GM12878 (cell line): ENCODE data around the gene DNAJC28. TPM values are rescaled to one million over a fixed set of nuclear protein-coding genes. Genes with fewer than 3 reads are reported as not detected.

ENCODE experiments used
- BHLHE40 ChIP-seq, 2 experiments: fragments of 450-650 bp in 1 of 2; IDR thresholded peaks; 2 replicates each; pipeline ENCODE4 v1.6.1; 2011 to 2017; ENCODE audit warnings: low read depth in 2 of 2, borderline replicate concordance in 1 of 2, improper control_type of control experiment in 1 of 2, low read length in 1 of 2, mild to moderate bottlenecking in 1 of 2
- EP300 ChIP-seq, 2 experiments: fragments of 150-350 bp in 1 of 2; IDR thresholded peaks; 2 replicates each; pipeline ENCODE4 v1.6.1; 2011 to 2012; ENCODE audit warnings: low read depth in 2 of 2, low read length in 2 of 2, borderline replicate concordance in 1 of 2, improper control_type of control experiment in 1 of 2, inconsistent platforms in 1 of 2; ENCODE audit not compliant: control insufficient read depth in 1 of 2
- ESRRA ChIP-seq: IDR thresholded peaks from 2 replicates; pipeline ENCODE4 v1.6.1; 2012; ENCODE audit warnings: mild to moderate bottlenecking, low read length, improper control_type of control experiment
- FOXK2 ChIP-seq: fragments of 450-650 bp; IDR thresholded peaks from 2 replicates; pipeline ENCODE4 v1.6.1; 2017; ENCODE audit warnings: mild to moderate bottlenecking, moderate library complexity
- HDAC6 ChIP-seq: fragments of 200-600 bp; sonication (generic); IDR thresholded peaks from one replicate; pipeline ENCODE4 v1.8.0; 2017; ENCODE audit warnings: antibody characterized with exemption; ENCODE audit not compliant: unreplicated experiment
- IRF4 ChIP-seq: IDR thresholded peaks from 2 replicates; pipeline ENCODE4 v1.6.1; 2011; ENCODE audit warnings: low read depth, low read length
- MEF2A ChIP-seq: IDR thresholded peaks from 2 replicates; pipeline ENCODE4 v1.6.1; 2011; ENCODE audit warnings: low read depth, mild to moderate bottlenecking, low read length, moderate library complexity; ENCODE audit not compliant: insufficient read depth
- MTA3 ChIP-seq: IDR thresholded peaks from 2 replicates; pipeline ENCODE4 v1.6.1; 2012; ENCODE audit warnings: low read length, inconsistent platforms, borderline replicate concordance
- MXI1 ChIP-seq: fragments of 150-350 bp; IDR thresholded peaks from 2 replicates; pipeline ENCODE4 v1.6.1; 2011; ENCODE audit warnings: low read depth, mild to moderate bottlenecking, inconsistent platforms, low read length, improper control_type of control experiment
- MYC ChIP-seq: IDR thresholded peaks from 2 replicates; pipeline ENCODE4 v1.6.1; 2011; ENCODE audit warnings: mild to moderate bottlenecking, low read length, moderate library complexity, inconsistent platforms; ENCODE audit not compliant: insufficient read depth, insufficient replicate concordance, insufficient read length, severe bottlenecking
- NBN ChIP-seq: fragments of 450-650 bp; IDR thresholded peaks from 2 replicates; pipeline ENCODE4 v1.6.1; 2016
- NFXL1 ChIP-seq: fragments of 450-650 bp; IDR thresholded peaks from 2 replicates; pipeline ENCODE4 v1.6.1; 2017; ENCODE audit warnings: antibody characterized with exemption, mild to moderate bottlenecking, borderline replicate concordance
- NR2C1 ChIP-seq: fragments of 450-650 bp; IDR thresholded peaks from 2 replicates; pipeline ENCODE4 v1.6.1; 2017; ENCODE audit warnings: antibody characterized with exemption, mild to moderate bottlenecking, moderate library complexity
- POLR2AphosphoS2 ChIP-seq: IDR thresholded peaks from 2 replicates; pipeline ENCODE4 v1.6.1; 2011; ENCODE audit warnings: low read depth, mild to moderate bottlenecking, low read length, improper control_type of control experiment, moderate library complexity
- RAD21 ChIP-seq: IDR thresholded peaks from 2 replicates; pipeline ENCODE4 v1.6.1; 2011; ENCODE audit warnings: mild to moderate bottlenecking, low read depth, low read length, moderate library complexity; ENCODE audit not compliant: insufficient read depth
- RAD51 ChIP-seq: fragments of 450-650 bp; IDR thresholded peaks from 2 replicates; pipeline ENCODE4 v1.6.1; 2016; ENCODE audit warnings: moderate library complexity, mild to moderate bottlenecking, inconsistent platforms
- STAT1 ChIP-seq: fragments of 450-650 bp; conservative IDR thresholded peaks from 2 replicates; pipeline ENCODE4 v1.6.1; 2014; ENCODE audit warnings: antibody characterized with exemption, mild to moderate bottlenecking
- TAF1 ChIP-seq: IDR thresholded peaks from 2 replicates; pipeline ENCODE4 v1.6.1; 2011; ENCODE audit warnings: mild to moderate bottlenecking, low read depth, low read length, borderline replicate concordance
- TCF12 ChIP-seq: IDR thresholded peaks from 2 replicates; pipeline ENCODE4 v1.6.1; 2011; ENCODE audit warnings: low read depth, mild to moderate bottlenecking, low read length
- YBX1 ChIP-seq: fragments of 450-650 bp; IDR thresholded peaks from 2 replicates; pipeline ENCODE4 v1.6.1; 2016; ENCODE audit warnings: antibody characterized with exemption
- ZNF207 ChIP-seq: fragments of 450-650 bp; IDR thresholded peaks from 2 replicates; pipeline ENCODE4 v1.6.1; 2014; ENCODE audit warnings: antibody characterized with exemption, mild to moderate bottlenecking, borderline replicate concordance
- ZNF217 ChIP-seq: fragments of 450-650 bp; IDR thresholded peaks from 2 replicates; pipeline ENCODE4 v1.6.1; 2017; ENCODE audit warnings: antibody characterized with exemption, mild to moderate bottlenecking
- polyA plus RNA-seq, 11 experiments: library from polyadenylated mRNA; depleted of rRNA in 4 of 11; unstranded in 6 of 11; stranded (reverse) in 5 of 11; fragments of >200 nt; fragmentation: Nextera tagmentation in 4 of 11; fragmentation: Illumina TruSeq in 1 of 11; extraction: Ambion mirVana in 4 of 11; extraction: Trizol in 1 of 11; gene quantifications; 1 replicate in 1 of 11; 2 replicates in 10 of 11; pipeline versions ENCODE4 v1.2.1 to v1.2.3, GENCODE V29; 2011 to 2016; ENCODE audit warnings: inconsistent platforms in 2 of 11, missing spikeins in 2 of 11, low read depth in 1 of 11
- total RNA-seq, 4 experiments: library from RNA; depleted of rRNA in 3 of 4; stranded (reverse); fragments of >200 nt in 3 of 4; fragmentation: Illumina TruSeq in 1 of 4; extraction: Trizol in 1 of 4; gene quantifications; 2 replicates each; pipeline versions ENCODE4 v1.2.1 to v1.2.3, GENCODE V29; 2013 to 2021
- TF ChIP-seq, protein P1 (sequence below): IDR thresholded peaks from 2 replicates; pipeline ENCODE4 v1.6.1; 2012; ENCODE audit warnings: low read length, inconsistent platforms
- TF ChIP-seq, protein P2 (sequence below), 3 experiments: IDR thresholded peaks in 2 of 3; conservative IDR thresholded peaks in 1 of 3; 2 replicates each; pipeline ENCODE4 v1.5.1; 2011; ENCODE audit warnings: low read depth in 3 of 3, low read length in 3 of 3, mild to moderate bottlenecking in 3 of 3, control low read depth in 2 of 3, moderate library complexity in 2 of 3, inconsistent platforms in 1 of 3, mixed read lengths in 1 of 3; ENCODE audit not compliant: control insufficient read depth in 2 of 3, insufficient read depth in 1 of 3; ENCODE audit errors: extremely low read depth in 1 of 3
- TF ChIP-seq, protein P3 (sequence below): IDR thresholded peaks from 2 replicates; pipeline ENCODE4 v1.6.1; 2011; ENCODE audit warnings: low read depth, mild to moderate bottlenecking, low read length, moderate library complexity, borderline replicate concordance; ENCODE audit errors: extremely low read depth

DNAJC28 gene
- total and polyA plus RNA-seq, 10 of the 15 experiments (the other 5 are each of a cell fraction or from before 2014, with no cell fraction given), result 0.26 to 0.77 (median 0.54) TPM

DNA sequence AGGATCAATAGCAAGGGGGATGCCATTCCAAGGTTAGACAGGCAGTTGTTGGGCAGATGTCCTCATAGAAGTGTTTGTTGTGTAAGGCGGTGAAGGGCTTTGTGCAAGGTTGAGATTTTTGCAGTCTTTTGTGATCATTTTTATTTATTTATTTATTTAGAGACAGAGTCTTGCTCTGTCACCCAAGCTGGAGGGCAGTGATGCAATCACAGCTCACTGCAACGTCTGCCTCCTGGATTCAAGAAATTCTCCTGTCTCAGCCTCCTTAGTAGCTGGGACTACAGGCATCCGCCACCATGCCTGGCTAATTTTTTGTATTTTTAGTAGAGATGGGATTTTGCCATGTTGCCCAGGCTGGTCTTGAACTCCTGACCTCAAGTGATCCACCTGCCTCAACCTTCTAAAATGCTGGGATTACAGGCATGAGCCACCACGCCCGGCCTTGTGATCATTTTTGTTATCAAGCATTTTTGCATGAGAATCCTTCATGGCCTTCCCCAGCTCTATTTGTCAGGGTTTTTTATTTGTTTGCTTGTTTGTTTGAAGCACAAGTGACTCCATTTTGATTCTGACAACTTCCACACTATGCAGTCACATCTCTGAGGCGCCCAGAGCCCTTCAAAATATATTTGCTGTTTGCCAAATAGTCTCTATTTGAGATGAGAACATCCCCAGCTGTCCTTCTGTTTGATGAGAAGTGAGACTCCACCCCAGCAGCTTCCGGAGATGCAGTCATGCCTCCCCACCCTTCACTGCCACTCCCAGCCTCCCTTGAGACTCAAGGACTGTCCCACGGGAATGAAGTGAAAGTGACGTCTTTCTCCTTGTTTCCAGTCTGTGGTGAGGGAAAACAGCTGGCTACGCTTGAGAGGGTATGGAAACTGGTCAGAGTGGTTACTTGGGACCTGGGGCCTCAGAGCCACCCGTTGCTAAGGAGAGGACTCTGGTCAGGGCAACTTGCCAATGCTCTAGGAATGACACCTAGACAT is 49.7 kb downstream of the DNAJC28 start (continued):
- TF ChIP-seq IRF4, result peak; percentile 95
- TF ChIP-seq, protein P1, sequence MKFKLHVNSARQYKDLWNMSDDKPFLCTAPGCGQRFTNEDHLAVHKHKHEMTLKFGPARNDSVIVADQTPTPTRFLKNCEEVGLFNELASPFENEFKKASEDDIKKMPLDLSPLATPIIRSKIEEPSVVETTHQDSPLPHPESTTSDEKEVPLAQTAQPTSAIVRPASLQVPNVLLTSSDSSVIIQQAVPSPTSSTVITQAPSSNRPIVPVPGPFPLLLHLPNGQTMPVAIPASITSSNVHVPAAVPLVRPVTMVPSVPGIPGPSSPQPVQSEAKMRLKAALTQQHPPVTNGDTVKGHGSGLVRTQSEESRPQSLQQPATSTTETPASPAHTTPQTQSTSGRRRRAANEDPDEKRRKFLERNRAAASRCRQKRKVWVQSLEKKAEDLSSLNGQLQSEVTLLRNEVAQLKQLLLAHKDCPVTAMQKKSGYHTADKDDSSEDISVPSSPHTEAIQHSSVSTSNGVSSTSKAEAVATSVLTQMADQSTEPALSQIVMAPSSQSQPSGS, result peak; percentile 100
- TF ChIP-seq, protein P2, sequence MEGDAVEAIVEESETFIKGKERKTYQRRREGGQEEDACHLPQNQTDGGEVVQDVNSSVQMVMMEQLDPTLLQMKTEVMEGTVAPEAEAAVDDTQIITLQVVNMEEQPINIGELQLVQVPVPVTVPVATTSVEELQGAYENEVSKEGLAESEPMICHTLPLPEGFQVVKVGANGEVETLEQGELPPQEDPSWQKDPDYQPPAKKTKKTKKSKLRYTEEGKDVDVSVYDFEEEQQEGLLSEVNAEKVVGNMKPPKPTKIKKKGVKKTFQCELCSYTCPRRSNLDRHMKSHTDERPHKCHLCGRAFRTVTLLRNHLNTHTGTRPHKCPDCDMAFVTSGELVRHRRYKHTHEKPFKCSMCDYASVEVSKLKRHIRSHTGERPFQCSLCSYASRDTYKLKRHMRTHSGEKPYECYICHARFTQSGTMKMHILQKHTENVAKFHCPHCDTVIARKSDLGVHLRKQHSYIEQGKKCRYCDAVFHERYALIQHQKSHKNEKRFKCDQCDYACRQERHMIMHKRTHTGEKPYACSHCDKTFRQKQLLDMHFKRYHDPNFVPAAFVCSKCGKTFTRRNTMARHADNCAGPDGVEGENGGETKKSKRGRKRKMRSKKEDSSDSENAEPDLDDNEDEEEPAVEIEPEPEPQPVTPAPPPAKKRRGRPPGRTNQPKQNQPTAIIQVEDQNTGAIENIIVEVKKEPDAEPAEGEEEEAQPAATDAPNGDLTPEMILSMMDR (IDR thresholded peaks at IDR 0.05 in 2 of 3, conservative IDR thresholded peaks at IDR 0.05 in 1 of 3; ENCODE audit: control insufficient read depth in 2 of 3, extremely low read depth in 1 of 3, insufficient read depth in 1 of 3, low read depth in 3 of 3, low read length in 3 of 3), result no peak
- no peak for TF ChIP-seq FOXK2
- no peak for TF ChIP-seq RAD51
- TF ChIP-seq TCF12, result peak; percentile 98
- TF ChIP-seq YBX1, result peak; percentile 96
- 0 out of 2 replicates have a peak, but pooled peaks have one; percentile 70 for TF ChIP-seq MTA3
- TF ChIP-seq POLR2AphosphoS2, result no peak; the same call in 1 of the 2 replicates
- TF ChIP-seq NBN, result no peak
- no peak; a peak in 1 of 4 replicates for TF ChIP-seq EP300 (IDR thresholded peaks at IDR 0.05; ENCODE audit: borderline replicate concordance in 1 of 2, control insufficient read depth in 1 of 2, low read depth in 2 of 2, low read length in 2 of 2)
- no peak for TF ChIP-seq TAF1
- TF ChIP-seq NR2C1, result no peak
- TF ChIP-seq MYC, result no peak
- TF ChIP-seq ZNF217, result no peak
- no peak for TF ChIP-seq HDAC6
- no peak for TF ChIP-seq MXI1
- TF ChIP-seq STAT1, result no peak
- TF ChIP-seq BHLHE40 (IDR thresholded peaks at IDR 0.05; ENCODE audit: borderline replicate concordance in 1 of 2, low read depth in 2 of 2, low read length in 1 of 2), result peak in 1 of 2 experiments; percentile 59; a peak in 1 of 4 replicates
- TF ChIP-seq, protein P3, sequence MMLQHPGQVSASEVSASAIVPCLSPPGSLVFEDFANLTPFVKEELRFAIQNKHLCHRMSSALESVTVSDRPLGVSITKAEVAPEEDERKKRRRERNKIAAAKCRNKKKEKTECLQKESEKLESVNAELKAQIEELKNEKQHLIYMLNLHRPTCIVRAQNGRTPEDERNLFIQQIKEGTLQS, result no peak
- no peak for TF ChIP-seq RAD21
- no peak for TF ChIP-seq MEF2A
- TF ChIP-seq ESRRA, result no peak
- no peak for TF ChIP-seq NFXL1
- no peak for TF ChIP-seq ZNF207
